HEK293T (cell line): ENCODE results near the gene APRT.

Experiments
- CTCF ChIA-PET: fragments of 350-600 bp; formaldehyde crosslinking; extraction: SDS; loops from one replicate; lab custom pipeline; 2021; ENCODE audit warnings: antibody characterized with exemption, inconsistent platforms; lab: Yijun Ruan, JAX
- POLR2A ChIA-PET: fragments of 350-600 bp; formaldehyde crosslinking; extraction: SDS; loops from one replicate; lab custom pipeline; 2020; ENCODE audit warnings: antibody characterized with exemption, inconsistent platforms; lab: Yijun Ruan, JAX
- DNase-seq: peaks from one replicate; pipeline ENCODE4 v3.0.0; 2012; ENCODE audit warnings: mixed read lengths; ENCODE audit errors: extremely low spot score
- ARNT ChIP-seq: fragments of 450-650 bp; IDR thresholded peaks from 2 replicates; pipeline ENCODE4 v1.6.1; 2017; ENCODE audit warnings: mild to moderate bottlenecking
- BHLHE40 ChIP-seq: fragments of 450-650 bp; IDR thresholded peaks from 2 replicates; pipeline ENCODE4 v1.6.1; 2016; ENCODE audit warnings: mild to moderate bottlenecking, moderate library complexity, borderline replicate concordance
- CTBP1 ChIP-seq: fragments of 450-650 bp; IDR thresholded peaks from 2 replicates; pipeline ENCODE4 v1.6.1; 2016; ENCODE audit warnings: borderline replicate concordance
- ELF4 ChIP-seq: fragments of 450-650 bp; IDR thresholded peaks from 2 replicates; pipeline ENCODE4 v1.6.1; 2017; ENCODE audit warnings: antibody characterized with exemption
- FOXA1 ChIP-seq: fragments of 450-650 bp; IDR thresholded peaks from 2 replicates; pipeline ENCODE4 v1.6.1; 2016; ENCODE audit warnings: mild to moderate bottlenecking
- FOXK2 ChIP-seq: fragments of 450-650 bp; IDR thresholded peaks from 2 replicates; pipeline ENCODE4 v1.6.1; 2016; ENCODE audit warnings: mild to moderate bottlenecking
- FOXM1 ChIP-seq: fragments of 450-650 bp; IDR thresholded peaks from 2 replicates; pipeline ENCODE4 v1.6.1; 2017; ENCODE audit warnings: mild to moderate bottlenecking, borderline replicate concordance
- HDGF ChIP-seq: fragments of 450-650 bp; IDR thresholded peaks from 2 replicates; pipeline ENCODE4 v1.6.1; 2017; ENCODE audit warnings: antibody characterized with exemption, borderline replicate concordance
- L3MBTL2 ChIP-seq: fragments of 450-650 bp; conservative IDR thresholded peaks from 2 replicates; pipeline ENCODE4 v1.6.1; 2016; ENCODE audit warnings: mild to moderate bottlenecking
- LEF1 ChIP-seq: fragments of 450-650 bp; IDR thresholded peaks from 2 replicates; pipeline ENCODE4 v1.6.1; 2017; ENCODE audit warnings: mild to moderate bottlenecking, borderline replicate concordance
- NFRKB ChIP-seq: fragments of 450-650 bp; IDR thresholded peaks from 2 replicates; pipeline ENCODE4 v1.6.1; 2016; ENCODE audit warnings: mild to moderate bottlenecking, moderate library complexity
- SP1 ChIP-seq: fragments of 450-650 bp; IDR thresholded peaks from 2 replicates; pipeline ENCODE4 v1.6.1; 2017
- SUZ12 ChIP-seq: fragments of 450-650 bp; IDR thresholded peaks from 2 replicates; pipeline ENCODE4 v1.6.1; 2016; ENCODE audit warnings: mild to moderate bottlenecking
- TARDBP ChIP-seq: fragments of 450-650 bp; IDR thresholded peaks from 2 replicates; pipeline ENCODE4 v1.6.1; 2016
- ZNF384 ChIP-seq: fragments of 450-650 bp; IDR thresholded peaks from 2 replicates; pipeline ENCODE4 v1.6.1; 2016
- TF ChIP-seq, protein P1 (sequence below): fragments of 450-650 bp; IDR thresholded peaks from 2 replicates; pipeline ENCODE4 v1.6.1; 2016

The APRT gene

DNA sequence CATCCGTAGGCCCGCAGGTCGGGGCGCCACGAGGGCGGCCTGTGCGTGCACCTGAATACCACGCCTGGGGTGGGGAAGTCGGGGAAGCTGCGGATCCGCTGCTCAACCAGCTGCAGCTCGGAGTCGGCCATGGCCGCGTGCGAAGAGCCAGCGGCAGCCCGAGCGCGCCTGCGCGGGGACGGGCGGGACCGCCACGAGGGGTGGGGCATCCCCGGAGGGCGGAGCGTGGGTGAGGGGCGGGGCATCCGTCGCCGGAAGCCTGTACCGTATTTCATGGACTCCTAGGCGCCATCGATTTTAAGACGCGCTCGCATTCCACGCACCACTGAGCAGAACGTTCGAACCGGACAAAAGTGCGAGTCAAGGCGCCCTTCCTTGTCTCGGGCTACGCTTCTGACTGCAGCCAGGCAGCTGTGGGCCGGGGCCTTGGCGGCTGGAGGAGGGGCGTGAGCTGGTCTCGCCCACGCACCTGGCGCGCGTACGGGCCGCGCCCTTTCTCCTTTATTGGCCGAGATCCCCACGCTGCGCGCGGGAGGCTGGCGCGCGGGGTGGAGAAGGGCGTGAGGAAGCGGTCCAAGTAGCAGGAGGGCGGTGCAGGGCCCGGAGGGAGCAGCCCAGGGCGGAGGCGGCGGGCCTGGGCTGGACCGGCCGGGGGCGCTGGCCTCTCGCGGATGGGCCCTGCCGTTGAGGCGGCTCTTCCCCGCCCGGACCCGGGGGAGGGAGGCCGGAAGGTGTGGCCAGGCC, at the start of gene APRT:
TSS of gene APRT (minus strand) at position 160 of the 744 bp plus-strand sequence. CDS start at position 131, 29 bp downstream.
- POLR2A ChIA-PET, result interaction anchor here (0.6 to 4.8 kb wide), 9 partner anchors 9 to 406 kb away, joined by 3 to 64 read pairs (median 6); partner anchors contain the start of genes CDT1 and ZNF778
- DNase-seq, result peak; percentile 98
- TF ChIP-seq FOXM1 (no peak), LEF1 (no peak), CTBP1 (peak; percentile 39), TARDBP (peak; percentile 72; the same call in 1 of the 2 replicates), L3MBTL2 (peak; percentile 63; the same call in 1 of the 2 replicates), ZNF384 (no peak), BHLHE40 (no peak), SUZ12 (no peak), ELF4 (no peak), FOXK2 (no peak), FOXA1 (no peak), ARNT (no peak), HDGF (no peak), SP1 (no peak), NFRKB (no peak)
- TF ChIP-seq, protein P1, sequence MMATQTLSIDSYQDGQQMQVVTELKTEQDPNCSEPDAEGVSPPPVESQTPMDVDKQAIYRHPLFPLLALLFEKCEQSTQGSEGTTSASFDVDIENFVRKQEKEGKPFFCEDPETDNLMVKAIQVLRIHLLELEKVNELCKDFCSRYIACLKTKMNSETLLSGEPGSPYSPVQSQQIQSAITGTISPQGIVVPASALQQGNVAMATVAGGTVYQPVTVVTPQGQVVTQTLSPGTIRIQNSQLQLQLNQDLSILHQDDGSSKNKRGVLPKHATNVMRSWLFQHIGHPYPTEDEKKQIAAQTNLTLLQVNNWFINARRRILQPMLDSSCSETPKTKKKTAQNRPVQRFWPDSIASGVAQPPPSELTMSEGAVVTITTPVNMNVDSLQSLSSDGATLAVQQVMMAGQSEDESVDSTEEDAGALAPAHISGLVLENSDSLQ, result no peak
- CTCF ChIA-PET, result interaction anchor here (0.6 to 1.8 kb wide), 3 partner anchors 125 to 404 kb away, joined by 3 to 5 read pairs (median 4); no protein-coding TSS in a partner anchor

- DNase-seq, result no peak
- CTCF ChIA-PET, result no interaction called here
- TF ChIP-seq L3MBTL2, result no peak
- no peak for TF ChIP-seq ARNT
- POLR2A ChIA-PET, result no interaction called here
Measured at GRCh38 chr16:88861359-88861758, 49.6 kb upstream of the APRT start.

DNA sequence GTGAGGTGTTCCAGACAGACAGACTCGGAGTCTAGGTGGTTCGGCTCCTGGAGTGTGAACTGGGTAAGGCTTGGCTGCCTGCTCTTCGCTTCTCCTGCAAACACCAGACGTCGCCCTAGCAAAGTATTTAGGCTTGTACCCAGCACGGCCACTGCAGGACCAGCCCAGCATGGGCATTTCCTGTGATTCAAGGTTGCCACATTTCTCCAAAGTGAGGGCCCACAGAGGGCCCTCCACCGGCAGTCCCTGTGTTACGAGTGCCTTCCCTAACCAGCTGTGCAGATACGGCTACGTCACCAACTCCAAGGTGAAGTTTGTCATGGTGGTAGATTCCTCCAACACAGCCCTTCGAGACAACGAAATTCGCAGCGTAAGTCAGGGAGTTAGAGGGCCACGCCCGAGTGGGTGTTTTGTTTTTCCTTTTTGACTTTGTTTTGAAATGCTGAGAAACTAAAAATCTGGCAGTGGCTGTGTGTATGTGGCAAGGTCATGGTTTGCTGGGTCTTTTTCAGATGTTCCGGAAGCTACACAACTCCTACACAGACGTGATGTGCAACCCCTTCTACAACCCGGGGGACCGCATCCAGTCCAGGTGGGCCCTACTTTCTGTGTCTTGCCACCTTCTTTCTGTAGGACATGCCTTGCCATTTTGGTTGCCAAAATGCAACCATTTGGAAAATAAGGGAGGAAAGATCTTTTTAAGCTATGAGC, 47.8 kb upstream of the APRT start:
- ChIA-PET POLR2A (interaction anchor here (1.0 kb wide), 1 partner anchor 48 kb away, joined by 3 read pairs; the partner anchor contains the start of gene APRT), CTCF (no interaction called here)

DNA sequence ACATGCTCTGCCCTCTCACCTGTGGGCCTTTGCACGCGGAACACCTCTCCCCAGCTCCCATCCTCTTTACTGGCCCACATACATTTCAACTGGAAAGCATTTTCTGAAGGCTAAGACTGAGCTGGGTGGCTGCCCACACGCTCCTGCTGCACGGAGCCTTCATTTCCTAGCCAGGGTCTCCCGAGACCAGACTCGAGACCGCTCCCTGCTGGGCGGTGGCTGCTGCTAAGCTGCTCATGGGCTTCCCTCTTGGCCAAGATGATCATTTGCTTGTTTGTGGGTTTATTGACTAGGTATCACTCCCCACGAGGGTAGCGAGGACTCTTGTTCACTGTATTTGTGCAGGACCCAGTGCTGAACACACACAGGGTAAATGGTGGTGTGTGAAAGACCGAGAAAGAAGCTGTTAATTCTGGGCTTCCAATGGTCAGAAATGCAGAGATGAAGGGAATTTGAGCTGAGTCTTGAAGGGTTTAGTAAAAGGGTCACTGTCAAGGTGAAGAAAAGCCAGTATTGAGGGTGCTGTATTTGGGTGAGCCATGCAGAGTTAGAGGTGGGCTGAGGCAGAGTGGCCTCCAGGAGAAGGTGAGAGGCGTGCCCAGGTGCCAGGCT, 46.1 kb upstream of the APRT start:
- DNase-seq, result peak; percentile 84
- CTCF ChIA-PET, result interaction anchor here (0.7 to 1.0 kb wide), 4 partner anchors 8 to 48 kb away, joined by 3 read pairs; partner anchors contain the start of gene PABPN1L
- POLR2A ChIA-PET, result interaction anchor here (0.7 to 1.9 kb wide), 7 partner anchors 12 to 318 kb away, joined by 3 to 16 read pairs (median 3); partner anchors contain the start of genes APRT and CDT1
- TF ChIP-seq ARNT, result no peak
- no peak for TF ChIP-seq BHLHE40
- TF ChIP-seq HDGF, result no peak

More for the DNA sequence above, 47.8 kb upstream of the APRT start:
- TF ChIP-seq LEF1 (no peak), CTBP1 (no peak), SP1 (no peak), BHLHE40 (no peak), SUZ12 (no peak), ELF4 (no peak), FOXK2 (no peak)
- TF ChIP-seq, protein P1, result no peak
- DNase-seq, result no peak

GRCh38 chr16:88856828-88857727, 45.4 kb upstream of the APRT start, which contains the start of the genes GALNS and TRAPPC2L:
TSS of gene GALNS (minus strand) at chr16:88856947. CDS start at chr16:88856877, 70 bp downstream.
TSS of gene TRAPPC2L (plus strand) at chr16:88857127. CDS start at chr16:88857151, 24 bp downstream.
- DNase-seq, result peak; percentile 100
- CTCF ChIA-PET, result interaction anchor here (0.5 to 1.0 kb wide), 5 partner anchors 7 to 400 kb away, joined by 3 to 4 read pairs (median 3); partner anchors contain the start of gene PABPN1L
- TF ChIP-seq L3MBTL2, result 0 out of 2 replicates have a peak, but pooled peaks have one; percentile 27
- TF ChIP-seq, protein P1, result no peak
- POLR2A ChIA-PET, result interaction anchor here (0.7 to 1.9 kb wide), 8 partner anchors 11 to 319 kb away, joined by 3 to 16 read pairs (median 4); partner anchors contain the start of genes APRT and CDT1
